Measurements from ENCODE around the gene RASGRF1. TPM values are rescaled to one million over a fixed set of nuclear protein-coding genes. Genes with fewer than 3 reads are reported as not detected.

The RASGRF1 gene
- total RNA-seq, 1 experiment from 2014 or later: 5.7 TPM

Other genes with a start within 250 kb of the RASGRF1 start
- 283 and 429 TPM in 2 replicates for gene MORF4L1, start 217.9 kb downstream of the RASGRF1 start, total RNA-seq (2014; rRNA removed)
- gene CTSH, start 145.7 kb downstream of the RASGRF1 start, total RNA-seq (2014; rRNA removed): 33.6 and 43.9 TPM in 2 replicates
- gene ANKRD34C, start 191.9 kb upstream of the RASGRF1 start, total RNA-seq (2014; rRNA removed): not detected in 2 replicates
- 126 and 163 TPM in 2 replicates for gene TMED3, start 220.3 kb upstream of the RASGRF1 start, total RNA-seq (2014; rRNA removed)